Muscle layer of colon (tissue), 2 donors: ENCODE data around the gene SOX6.
"Not testable (repeated sequence)": the region's sequence is repeated elsewhere in the genome, so short reads cannot be mapped to it uniquely, and the experiment has no call there.

Experiments
- H3K27ac ChIP-seq: one replicate; pipeline ENCODE4 v1.7.0; 2013; ENCODE audit warnings: low read depth, mild to moderate bottlenecking, low read length, moderate library complexity
- H3K27me3 ChIP-seq, 2 donors: one replicate each; pipeline ENCODE4 v1.7.0; 2013; ENCODE audit warnings: low read length in 2 of 2, mild to moderate bottlenecking in 2 of 2; ENCODE audit not compliant: insufficient read depth in 2 of 2, control insufficient read depth in 1 of 2
- H3K36me3 ChIP-seq: one replicate; pipeline ENCODE4 v1.7.0; 2013; ENCODE audit warnings: mild to moderate bottlenecking, low read length; ENCODE audit not compliant: insufficient read depth
- H3K4me1 ChIP-seq: one replicate; pipeline ENCODE4 v1.7.0; 2013; ENCODE audit warnings: mild to moderate bottlenecking, low read length; ENCODE audit not compliant: insufficient read depth
- H3K4me3 ChIP-seq, 2 donors: one replicate each; pipeline ENCODE4 v1.7.0; 2013; ENCODE audit warnings: low read length in 2 of 2, low read depth in 1 of 2, mild to moderate bottlenecking in 1 of 2, moderate library complexity in 1 of 2
- H3K9ac ChIP-seq: one replicate; pipeline ENCODE4 v1.7.0; 2013; ENCODE audit warnings: low read length
- H3K9me3 ChIP-seq: one replicate; pipeline ENCODE4 v1.7.0; 2013; ENCODE audit warnings: mild to moderate bottlenecking, low read length
- donor health status: abdominal sarcoma.
- donor health status: Adenocarcinoma of cecum.

Gene SOX6

GRCh38 chr11:16141162-16141561 lies 215.2 kb downstream of the SOX6 start:
- H3K9ac ChIP-seq, H3K4me1 ChIP-seq, H3K27me3 ChIP-seq, H3K4me3 ChIP-seq, H3K27ac ChIP-seq, H3K36me3 ChIP-seq, H3K9me3 ChIP-seq: not testable (repeated sequence)

GRCh38 chr11:16136792-16137390 lies 219.5 kb downstream of the SOX6 start:
- H3K9me3 ChIP-seq = no peaks in the 10 kb centered on the region
- H3K27me3 ChIP-seq = no peaks in the 10 kb centered on the region
- H3K36me3 ChIP-seq = no peaks in the 10 kb centered on the region
- no peaks in the 10 kb centered on the region for H3K4me1 ChIP-seq
- H3K27ac ChIP-seq = no peak overlapping the region
- no peak overlapping the region for H3K9ac ChIP-seq
- H3K4me3 ChIP-seq = no peak overlapping the region

GRCh38 chr11:16133867-16134266 lies 222.5 kb downstream of the SOX6 start:
- Histone ChIP-seq H3K36me3 (no peaks in the 10 kb centered on the region), H3K4me3 (no peak overlapping the region), H3K9ac (no peak overlapping the region), H3K27me3 (no peaks in the 10 kb centered on the region), H3K4me1 (no peaks in the 10 kb centered on the region), H3K9me3 (no peaks in the 10 kb centered on the region), H3K27ac (no peak overlapping the region)

- no peaks in the 10 kb centered on the region for H3K27me3 ChIP-seq
- H3K27ac ChIP-seq = no peak overlapping the region
- no peaks in the 10 kb centered on the region for H3K4me1 ChIP-seq
- H3K36me3 ChIP-seq = no peaks in the 10 kb centered on the region
- H3K9me3 ChIP-seq = no peaks in the 10 kb centered on the region
- no peak overlapping the region for H3K4me3 ChIP-seq
- H3K9ac ChIP-seq = no peak overlapping the region
Measured at GRCh38 chr11:16127732-16128131, 228.6 kb downstream of the SOX6 start.

- Histone ChIP-seq H3K9ac (no peak overlapping the region), H3K4me3 (no peak overlapping the region), H3K27ac (no peak overlapping the region), H3K36me3 (no peaks in the 10 kb centered on the region), H3K4me1 (no peaks in the 10 kb centered on the region), H3K27me3 (no peaks in the 10 kb centered on the region), H3K9me3 (no peaks in the 10 kb centered on the region)
Measured at GRCh38 chr11:16126362-16126761, 230.0 kb downstream of the SOX6 start.

- Histone ChIP-seq H3K27ac (no peak overlapping the region), H3K27me3 (no peaks in the 10 kb centered on the region), H3K9ac (no peak overlapping the region), H3K9me3 (no peaks in the 10 kb centered on the region), H3K36me3 (no peaks in the 10 kb centered on the region), H3K4me3 (no peak overlapping the region), H3K4me1 (no peaks in the 10 kb centered on the region)
Measured at GRCh38 chr11:16125796-16126195, 230.6 kb downstream of the SOX6 start.

- Histone ChIP-seq H3K36me3 (no peaks in the 10 kb centered on the region), H3K27me3 (no peaks in the 10 kb centered on the region), H3K9me3 (no peaks in the 10 kb centered on the region), H3K4me3 (no peak overlapping the region), H3K9ac (no peak overlapping the region), H3K4me1 (no peaks in the 10 kb centered on the region), H3K27ac (no peak overlapping the region)
Measured at GRCh38 chr11:16124390-16124789, 232.0 kb downstream of the SOX6 start.

- no peaks in the 10 kb centered on the region for H3K9me3 ChIP-seq
- no peak overlapping the region for H3K9ac ChIP-seq
- no peaks in the 10 kb centered on the region for H3K36me3 ChIP-seq
- no peaks in the 10 kb centered on the region for H3K27me3 ChIP-seq
- H3K4me3 ChIP-seq = no peak overlapping the region
- no peaks in the 10 kb centered on the region for H3K4me1 ChIP-seq
- H3K27ac ChIP-seq = no peak overlapping the region
Measured at GRCh38 chr11:16121853-16122252, 234.5 kb downstream of the SOX6 start.

GRCh38 chr11:16120008-16120407 lies 236.3 kb downstream of the SOX6 start:
- Histone ChIP-seq H3K27me3 (no peaks in the 10 kb centered on the region), H3K36me3 (no peaks in the 10 kb centered on the region), H3K4me1 (no peaks in the 10 kb centered on the region), H3K9ac (no peak overlapping the region), H3K4me3 (no peak overlapping the region), H3K9me3 (no peaks in the 10 kb centered on the region), H3K27ac (no peak overlapping the region)

GRCh38 chr11:16117989-16118756 lies 238.2 kb downstream of the SOX6 start:
- H3K4me3 ChIP-seq = no peak overlapping the region

GRCh38 chr11:16114978-16115871 lies 241.1 kb downstream of the SOX6 start:
- Histone ChIP-seq H3K27ac (no peak overlapping the region), H3K9ac (no peak overlapping the region), H3K27me3 (no peaks in the 10 kb centered on the region), H3K4me1 (no peaks in the 10 kb centered on the region), H3K36me3 (no peaks in the 10 kb centered on the region), H3K9me3 (no peaks in the 10 kb centered on the region), H3K4me3 (no peak overlapping the region)

More at GRCh38 chr11:16117989-16118756, 238.2 kb downstream of the SOX6 start:
- Histone ChIP-seq H3K9me3 (no peaks in the 10 kb centered on the region), H3K27ac (no peak overlapping the region), H3K27me3 (no peaks in the 10 kb centered on the region), H3K36me3 (no peaks in the 10 kb centered on the region), H3K4me1 (no peaks in the 10 kb centered on the region), H3K9ac (no peak overlapping the region)
